IPS-20b (cell line): ENCODE results near the gene ZNF688.

Experiments used
- H3K27ac ChIP-seq: one replicate; pipeline ENCODE4 v1.5.1; 2013; ENCODE audit warnings: low read length
- H3K27me3 ChIP-seq: 2 replicates; pipeline ENCODE4 v1.6.1; 2013; ENCODE audit warnings: mild to moderate bottlenecking, low read length, inconsistent platforms; ENCODE audit not compliant: insufficient read depth
- H3K36me3 ChIP-seq: 2 replicates; pipeline ENCODE4 v1.6.1; 2013; ENCODE audit warnings: low read depth, mild to moderate bottlenecking, inconsistent platforms, low read length, moderate library complexity; ENCODE audit not compliant: insufficient read depth
- H3K4me1 ChIP-seq: 2 replicates; pipeline ENCODE4 v1.6.1; 2013; ENCODE audit warnings: mild to moderate bottlenecking, control low read depth, inconsistent platforms, low read length, moderate library complexity; ENCODE audit not compliant: insufficient read depth
- H3K4me3 ChIP-seq: 2 replicates; pipeline ENCODE4 v1.5.1; 2013; ENCODE audit warnings: mild to moderate bottlenecking, low read length, inconsistent platforms
- H3K9ac ChIP-seq: 2 replicates; pipeline ENCODE4 v1.6.1; 2013; ENCODE audit warnings: low read depth, mild to moderate bottlenecking, inconsistent platforms, low read length, moderate library complexity
- H3K9me3 ChIP-seq: 2 replicates; pipeline ENCODE4 v1.6.1; 2013; ENCODE audit warnings: mild to moderate bottlenecking, low read depth, low read length, inconsistent platforms; ENCODE audit not compliant: insufficient read depth

ZNF688 gene

DNA sequence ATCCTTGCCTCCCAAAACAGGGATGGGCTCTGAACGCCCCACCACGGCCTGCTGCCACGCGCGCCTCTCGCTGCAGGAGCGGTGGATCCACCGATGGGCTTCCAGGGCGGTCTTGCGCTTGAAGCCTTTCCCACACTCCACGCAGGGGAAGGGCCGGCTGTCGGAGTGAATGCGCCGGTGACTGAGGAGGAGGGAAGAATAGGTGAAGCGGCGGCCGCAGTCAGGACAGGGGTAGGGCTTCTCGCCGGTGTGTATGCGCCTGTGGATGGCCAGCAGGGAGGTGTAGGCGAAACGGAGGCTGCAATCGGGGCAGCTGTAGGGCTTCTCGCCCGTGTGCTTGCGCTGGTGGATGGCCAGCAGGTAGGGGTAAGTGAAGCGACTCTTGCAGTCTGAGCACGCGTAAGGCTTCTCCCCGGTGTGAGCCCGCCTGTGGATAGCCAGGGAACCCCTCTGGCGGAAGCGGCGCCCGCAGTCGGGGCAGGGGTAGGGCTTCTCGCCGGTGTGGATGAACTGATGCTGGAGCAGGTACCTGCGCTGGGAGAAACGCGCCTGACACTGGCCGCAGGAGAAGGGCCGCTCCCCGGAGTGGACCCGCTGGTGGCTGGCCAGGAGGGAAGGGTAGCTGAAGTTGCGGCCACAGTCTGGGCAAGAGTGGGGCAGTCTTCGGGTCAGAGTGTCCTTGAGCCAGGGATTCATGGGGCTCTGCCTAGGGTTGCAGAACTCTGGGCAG is 11.3 kb upstream of the ZNF688 start:
- no peaks in the 10 kb centered on the region for H3K27me3 ChIP-seq
- peaks cover 3% of the 10 kb centered on the region; the same call in 1 of the 2 replicates for H3K4me1 ChIP-seq
- peaks cover 47% of the 10 kb centered on the region for H3K36me3 ChIP-seq
- no peak overlapping the region for H3K4me3 ChIP-seq
- H3K9me3 ChIP-seq = no peaks in the 10 kb centered on the region
- H3K27ac ChIP-seq = no peak overlapping the region
- no peak overlapping the region for H3K9ac ChIP-seq

GRCh38 chr16:30581457-30581856 is 9.9 kb upstream of the ZNF688 start:
- Histone ChIP-seq H3K27ac (no peak overlapping the region), H3K36me3 (peaks cover 43% of the 10 kb centered on the region), H3K27me3 (no peaks in the 10 kb centered on the region), H3K9me3 (no peaks in the 10 kb centered on the region), H3K9ac (no peak overlapping the region), H3K4me3 (no peak overlapping the region), H3K4me1 (peaks cover 3% of the 10 kb centered on the region; the same call in 1 of the 2 replicates)

GRCh38 chr16:30574678-30575077 is 3.2 kb upstream of the ZNF688 start:
- Histone ChIP-seq H3K4me1 (peaks cover 3% of the 10 kb centered on the region), H3K27me3 (no peaks in the 10 kb centered on the region), H3K36me3 (peaks cover 14% of the 10 kb centered on the region; the same call in 1 of the 2 replicates), H3K9me3 (no peaks in the 10 kb centered on the region), H3K27ac (no peak overlapping the region), H3K4me3 (no peak overlapping the region), H3K9ac (no peak overlapping the region)

GRCh38 chr16:30570636-30571444 is 674 bp downstream of the ZNF688 start:
- Histone ChIP-seq H3K4me3 (peak overlapping the region; percentile 80), H3K36me3 (no peaks in the 10 kb centered on the region), H3K4me1 (peaks cover 3% of the 10 kb centered on the region), H3K9me3 (no peaks in the 10 kb centered on the region), H3K27ac (peak overlapping the region; percentile 96), H3K27me3 (no peaks in the 10 kb centered on the region), H3K9ac (peak overlapping the region; percentile 88; the same call in 1 of the 2 replicates)

GRCh38 chr16:30569746-30570635 is 1.5 kb downstream of the ZNF688 start:
- no peak overlapping the region for H3K9ac ChIP-seq

GRCh38 chr16:30569281-30569680 is 2.2 kb downstream of the ZNF688 start:
- Histone ChIP-seq H3K4me1 (peaks cover 3% of the 10 kb centered on the region), H3K9ac (no peak overlapping the region), H3K27ac (no peak overlapping the region), H3K36me3 (no peaks in the 10 kb centered on the region), H3K27me3 (no peaks in the 10 kb centered on the region), H3K4me3 (no peak overlapping the region), H3K9me3 (no peaks in the 10 kb centered on the region)

More at GRCh38 chr16:30569746-30570635, 1.5 kb downstream of the ZNF688 start:
- H3K36me3 ChIP-seq = no peaks in the 10 kb centered on the region
- H3K27ac ChIP-seq = no peak overlapping the region
- H3K4me3 ChIP-seq = no peak overlapping the region
- H3K27me3 ChIP-seq = no peaks in the 10 kb centered on the region
- peaks cover 3% of the 10 kb centered on the region for H3K4me1 ChIP-seq
- no peaks in the 10 kb centered on the region for H3K9me3 ChIP-seq

- Histone ChIP-seq H3K27ac (no peak overlapping the region), H3K27me3 (no peaks in the 10 kb centered on the region), H3K36me3 (no peaks in the 10 kb centered on the region), H3K9ac (no peak overlapping the region), H3K4me1 (peaks cover 3% of the 10 kb centered on the region), H3K4me3 (no peak overlapping the region), H3K9me3 (no peaks in the 10 kb centered on the region)
Measured at GRCh38 chr16:30567991-30568638, 3.4 kb downstream of the ZNF688 start.

DNA sequence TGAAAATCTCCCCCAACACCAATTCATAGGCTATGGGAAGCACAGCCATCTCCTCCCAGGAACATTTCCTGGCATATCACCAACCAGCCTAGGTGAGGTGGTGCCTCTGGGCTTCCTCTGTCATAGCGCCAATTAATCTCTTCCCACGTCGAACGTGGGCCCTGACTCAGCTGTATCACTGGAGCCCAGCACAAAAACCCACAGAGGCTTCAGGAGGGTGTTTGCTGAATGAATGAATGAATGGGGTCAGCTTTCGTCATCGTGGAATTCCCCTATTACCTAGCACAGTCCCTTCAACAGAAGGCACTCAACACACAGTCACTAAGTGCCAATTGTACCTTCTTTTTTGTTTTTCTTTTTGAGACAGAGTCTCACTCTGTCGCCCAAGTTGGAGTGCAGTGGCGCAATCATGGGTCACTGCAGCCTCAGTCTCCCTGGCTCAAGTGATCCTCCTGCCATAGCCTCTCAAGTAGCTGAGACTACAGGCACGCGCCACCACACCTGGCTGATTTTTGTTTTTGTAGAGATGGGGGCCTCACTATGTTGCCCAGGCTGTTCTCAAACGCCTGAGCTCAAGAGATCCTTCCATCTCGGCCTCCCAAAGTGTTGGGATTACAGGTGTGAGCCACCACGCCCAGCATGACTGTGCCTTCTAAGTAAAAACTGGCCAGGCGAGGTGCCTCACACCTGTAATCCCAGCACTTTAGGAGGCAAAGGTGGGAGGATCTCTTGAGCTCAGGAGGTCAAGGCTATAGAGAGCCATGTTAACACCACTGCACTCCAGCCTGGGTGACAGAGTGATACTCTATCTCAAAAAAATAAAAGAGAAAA is 4.1 kb downstream of the ZNF688 start:
- no peak overlapping the region for H3K4me3 ChIP-seq
- no peak overlapping the region for H3K27ac ChIP-seq
- no peaks in the 10 kb centered on the region for H3K9me3 ChIP-seq
- peaks cover 3% of the 10 kb centered on the region for H3K4me1 ChIP-seq
- no peaks in the 10 kb centered on the region for H3K27me3 ChIP-seq
- H3K9ac ChIP-seq = no peak overlapping the region
- no peaks in the 10 kb centered on the region for H3K36me3 ChIP-seq

DNA sequence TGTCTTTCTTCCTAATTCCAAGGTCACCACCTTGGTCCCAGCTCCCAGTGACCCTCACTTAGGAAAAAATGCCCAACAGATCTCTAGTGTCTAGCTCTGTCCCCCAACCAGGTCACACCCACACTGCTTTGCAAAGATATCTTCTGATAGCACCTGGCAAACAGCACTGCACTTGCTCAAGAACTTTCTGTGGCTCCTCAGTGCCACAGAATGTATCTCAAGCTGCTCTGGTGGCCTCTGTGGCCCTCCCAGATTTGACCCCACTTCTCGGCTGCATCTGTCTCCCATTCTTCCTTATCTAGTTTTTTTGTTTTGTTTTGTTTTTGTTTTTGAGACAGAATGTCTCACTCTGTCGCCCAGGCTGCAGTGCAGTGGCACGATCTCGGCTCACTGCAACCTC is 5.0 kb downstream of the ZNF688 start:
- no peaks in the 10 kb centered on the region for H3K36me3 ChIP-seq
- no peak overlapping the region for H3K27ac ChIP-seq
- H3K4me1 ChIP-seq = peaks cover 3% of the 10 kb centered on the region
- no peak overlapping the region for H3K9ac ChIP-seq
- H3K4me3 ChIP-seq = no peak overlapping the region
- no peaks in the 10 kb centered on the region for H3K27me3 ChIP-seq
- no peaks in the 10 kb centered on the region for H3K9me3 ChIP-seq

DNA sequence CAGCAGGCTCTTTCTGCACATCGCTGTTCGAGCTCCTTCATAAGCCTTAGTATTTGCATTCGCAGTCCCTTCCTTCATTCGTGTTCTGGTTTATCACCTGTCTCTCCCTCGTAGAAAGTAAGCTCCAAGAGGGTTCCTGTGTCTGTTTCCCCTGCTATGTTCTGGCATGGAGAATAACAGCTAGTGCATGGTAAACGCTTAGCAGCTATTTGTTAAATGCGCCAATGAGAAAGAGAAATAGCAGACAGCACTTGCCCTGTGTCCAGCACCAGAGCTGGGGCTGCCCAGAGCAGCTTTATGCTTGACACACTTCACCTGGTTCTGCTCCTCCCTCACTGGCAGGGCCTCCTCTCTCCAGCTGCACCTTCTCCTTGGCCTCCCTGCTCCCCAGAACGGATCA is 5.5 kb downstream of the ZNF688 start:
- no peak overlapping the region for H3K4me3 ChIP-seq
- H3K9ac ChIP-seq = no peak overlapping the region
- H3K36me3 ChIP-seq = no peaks in the 10 kb centered on the region
- H3K9me3 ChIP-seq = no peaks in the 10 kb centered on the region
- H3K27me3 ChIP-seq = no peaks in the 10 kb centered on the region
- peaks cover 5% of the 10 kb centered on the region for H3K4me1 ChIP-seq
- no peak overlapping the region for H3K27ac ChIP-seq
